Measurements from ENCODE around the gene CDHR2. TPM values are rescaled to one million over a fixed set of nuclear protein-coding genes. Genes with fewer than 3 reads are reported as not detected.
"Not testable (repeated sequence)": the region's sequence is repeated elsewhere in the genome, so short reads cannot be mapped to it uniquely, and the experiment has no call there.

Gene CDHR2
- polyA plus RNA-seq, 1 donor = not detected

DNA sequence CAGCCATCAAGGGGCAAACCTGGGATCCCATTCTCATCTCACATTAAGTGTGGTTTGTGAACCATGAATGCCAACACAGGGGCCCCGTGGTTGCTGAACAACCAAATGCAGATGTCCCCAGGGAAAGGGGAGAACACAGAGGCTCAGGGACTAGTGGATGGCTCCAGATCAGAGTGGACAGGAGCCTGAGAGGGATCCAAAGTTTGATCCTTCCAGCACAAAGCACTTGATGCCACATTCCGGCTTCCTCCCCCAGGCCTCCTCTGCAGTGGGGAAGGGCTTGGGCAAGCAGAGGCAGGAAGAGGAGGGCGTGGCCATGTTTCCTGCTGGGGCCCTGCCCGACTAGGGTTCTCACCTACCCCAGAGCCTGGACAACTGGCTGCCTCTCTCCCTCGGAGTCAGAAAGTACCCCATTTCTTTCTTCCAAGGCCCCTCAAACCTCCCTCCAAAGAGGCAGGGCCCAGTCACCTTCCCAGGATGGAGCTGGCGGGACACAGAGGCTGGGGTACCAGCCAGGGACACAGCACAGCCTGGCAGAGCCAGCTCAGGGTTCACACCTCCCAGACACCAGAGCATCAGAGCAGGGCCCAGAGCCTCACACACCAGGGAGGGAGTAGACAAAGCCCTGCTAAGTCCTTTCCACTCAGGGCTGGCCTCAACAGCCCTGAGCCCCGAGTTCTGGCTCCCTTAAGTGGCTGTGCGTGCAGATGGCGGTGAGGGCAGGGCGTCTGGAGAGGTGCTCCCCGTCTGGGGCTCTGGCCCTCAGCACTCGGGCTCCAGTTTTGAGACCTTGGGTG, 7.6 kb upstream of the CDHR2 start:
- DNase-seq (ENCODE audit: low read depth) = no peak

GRCh38 chr5:176542135-176542595, 7.0 kb upstream of the CDHR2 start:
- no peak for DNase-seq (ENCODE audit: low read depth)

- DNase-seq (ENCODE audit: low read depth) = no peak
Observed at GRCh38 chr5:176542596-176543427, 6.3 kb upstream of the CDHR2 start.

- no peak for DNase-seq (ENCODE audit: low read depth)
Observed at GRCh38 chr5:176543428-176544182, 5.5 kb upstream of the CDHR2 start.

DNA sequence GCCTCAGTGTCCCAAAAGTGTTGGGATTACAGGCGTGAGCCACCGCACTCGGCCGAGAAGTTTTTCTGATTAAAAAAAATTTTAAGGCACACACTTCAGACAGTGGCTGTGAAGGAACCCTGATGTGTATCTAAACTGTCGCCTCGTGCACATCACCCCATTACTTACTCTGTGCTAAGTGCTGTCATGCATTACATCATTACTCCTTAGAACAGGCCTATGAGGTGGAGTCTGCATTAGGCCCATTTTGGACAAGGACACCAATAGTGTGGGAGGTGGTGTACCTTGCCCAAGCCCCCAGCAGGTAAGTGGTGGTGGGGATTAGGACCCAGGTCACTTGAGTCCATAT, 3.8 kb upstream of the CDHR2 start:
- DNase-seq (ENCODE audit: low read depth) = no peak

- no peak for DNase-seq (ENCODE audit: low read depth)
Observed at GRCh38 chr5:176545737-176546509, 3.2 kb upstream of the CDHR2 start.

- no peak for DNase-seq (ENCODE audit: low read depth)
Observed at GRCh38 chr5:176547802-176548201, 1.3 kb upstream of the CDHR2 start.

DNA sequence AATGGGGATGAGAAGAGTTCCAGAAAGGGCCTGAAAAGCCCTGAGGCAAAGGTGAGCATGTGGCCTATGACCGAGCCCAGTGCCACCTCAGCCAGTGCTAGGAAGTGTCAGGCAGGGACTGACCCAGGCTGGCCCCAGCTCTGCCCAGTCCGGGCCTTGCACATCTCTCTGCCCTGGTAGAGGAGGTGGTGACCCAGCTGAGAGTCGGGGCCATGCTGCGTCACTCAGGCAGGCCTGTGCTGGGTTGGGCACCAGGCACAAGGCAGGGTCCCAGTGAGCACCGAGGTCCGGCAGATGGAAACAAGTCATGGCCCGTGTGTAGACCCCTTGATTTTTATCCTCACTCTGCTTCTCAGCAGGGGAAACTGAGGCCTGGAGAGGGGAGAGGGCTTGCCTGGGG, 729 bp downstream of the CDHR2 start:
- DNase-seq (ENCODE audit: low read depth) = no peak

GRCh38 chr5:176550275-176550831, 1.2 kb downstream of the CDHR2 start:
- DNase-seq (ENCODE audit: low read depth) = no peak

DNA sequence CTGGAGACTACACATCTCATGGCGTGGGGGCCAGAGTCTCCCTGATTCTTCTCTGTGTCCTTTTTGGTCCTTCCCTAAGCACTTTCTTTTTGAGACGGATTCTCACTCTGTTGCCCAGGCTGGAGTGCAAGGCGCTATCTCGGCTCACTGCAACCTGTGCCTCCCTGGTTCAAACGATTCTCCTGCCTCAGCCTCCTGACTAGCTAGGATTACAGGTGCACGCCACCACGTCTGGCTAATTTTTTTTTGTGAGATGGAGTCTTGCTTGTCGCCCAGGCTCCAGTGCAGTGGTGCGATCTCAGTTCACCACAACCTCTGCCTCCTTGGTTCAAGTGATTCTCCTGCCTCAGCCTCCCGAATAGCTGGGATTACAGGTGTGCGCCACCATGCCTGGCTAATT, 1.8 kb downstream of the CDHR2 start:
- not testable (repeated sequence) for DNase-seq (ENCODE audit: low read depth)

- no peak for DNase-seq (ENCODE audit: low read depth)
Observed at GRCh38 chr5:176552332-176552869, 3.3 kb downstream of the CDHR2 start.

DNA sequence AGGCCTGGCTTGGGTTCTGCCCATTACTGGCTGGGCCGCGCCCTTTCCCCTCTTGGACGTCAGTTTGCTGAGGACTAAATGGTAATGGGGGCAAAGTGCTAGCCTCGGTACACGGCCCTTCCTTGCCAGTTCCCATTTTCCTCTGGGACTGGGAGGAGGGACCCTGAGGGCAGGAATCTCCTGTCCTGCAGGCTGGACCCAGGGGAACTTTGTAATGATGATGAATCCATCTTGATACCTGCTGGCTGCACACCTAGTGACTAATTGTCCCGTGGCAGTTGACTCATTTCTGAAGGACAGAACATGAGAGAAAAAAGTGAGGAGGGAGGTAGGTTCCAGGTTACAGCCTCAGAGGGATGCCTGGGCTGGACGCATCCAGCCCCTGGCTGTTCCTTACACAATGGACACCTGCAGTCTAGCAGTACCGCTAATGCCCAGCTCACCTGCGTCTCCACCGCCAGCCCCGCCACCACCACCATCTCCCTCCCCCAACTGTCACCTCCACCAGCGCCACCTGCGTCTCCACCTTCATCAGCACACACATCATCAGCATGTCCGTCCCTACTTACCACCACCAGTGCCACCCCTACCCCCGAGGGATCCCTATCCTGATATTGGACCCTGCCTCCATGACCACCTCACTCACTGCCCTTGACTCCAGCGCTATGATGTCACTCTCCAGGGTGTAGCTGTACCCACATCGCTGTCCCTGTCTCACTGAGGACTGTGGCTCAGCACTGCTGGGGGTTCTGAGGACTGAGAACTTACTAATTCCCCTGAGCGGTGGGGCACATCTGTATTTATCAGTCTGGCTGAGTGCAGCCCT, 4.3 kb downstream of the CDHR2 start:
- DNase-seq (ENCODE audit: low read depth) = no peak

GRCh38 chr5:176557846-176558245, 8.7 kb downstream of the CDHR2 start:
- DNase-seq (ENCODE audit: low read depth) = no peak

- no peak for DNase-seq (ENCODE audit: low read depth)
Observed at GRCh38 chr5:176559683-176560082, 10.5 kb downstream of the CDHR2 start.

DNA sequence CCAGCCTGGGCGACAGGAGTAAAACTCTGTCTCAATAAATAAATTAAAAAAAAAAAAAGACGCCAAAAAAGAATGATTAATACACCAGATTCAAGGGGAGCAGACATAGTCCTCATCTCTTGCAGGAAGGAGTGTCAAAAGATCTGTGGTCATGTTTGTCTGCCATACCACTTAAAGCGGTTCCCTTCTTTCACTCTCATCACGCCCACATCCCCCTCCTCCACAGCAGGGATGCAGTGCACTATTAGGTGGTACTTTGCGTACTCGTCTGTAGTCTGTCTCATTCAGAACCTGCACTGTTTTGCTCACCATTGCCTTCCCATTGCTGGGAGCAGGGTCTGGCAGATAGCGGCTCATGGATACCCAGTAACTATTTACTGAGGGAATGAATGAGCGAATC, 11.2 kb downstream of the CDHR2 start:
- no peak for DNase-seq (ENCODE audit: low read depth)

DNA sequence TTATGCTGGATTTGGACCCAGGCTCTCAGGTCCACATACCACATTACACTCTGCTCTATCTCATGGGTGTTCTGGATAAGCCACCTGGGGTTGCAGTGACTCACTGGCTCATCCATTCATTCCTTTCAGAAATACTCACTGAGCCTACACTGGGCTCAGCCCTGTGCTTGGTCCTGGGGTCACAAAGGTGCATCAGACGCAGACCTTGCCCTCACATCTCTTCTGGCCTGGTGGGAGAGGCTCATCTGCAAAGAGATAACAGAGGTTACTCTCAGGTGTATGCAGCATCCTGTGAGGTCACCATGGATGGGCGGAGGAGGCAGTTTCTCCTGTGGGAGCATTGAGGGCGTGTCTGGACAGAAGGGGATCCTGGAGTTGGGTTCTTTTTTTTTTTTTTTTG, 12.1 kb downstream of the CDHR2 start:
- DNase-seq (ENCODE audit: low read depth) = no peak

DNA sequence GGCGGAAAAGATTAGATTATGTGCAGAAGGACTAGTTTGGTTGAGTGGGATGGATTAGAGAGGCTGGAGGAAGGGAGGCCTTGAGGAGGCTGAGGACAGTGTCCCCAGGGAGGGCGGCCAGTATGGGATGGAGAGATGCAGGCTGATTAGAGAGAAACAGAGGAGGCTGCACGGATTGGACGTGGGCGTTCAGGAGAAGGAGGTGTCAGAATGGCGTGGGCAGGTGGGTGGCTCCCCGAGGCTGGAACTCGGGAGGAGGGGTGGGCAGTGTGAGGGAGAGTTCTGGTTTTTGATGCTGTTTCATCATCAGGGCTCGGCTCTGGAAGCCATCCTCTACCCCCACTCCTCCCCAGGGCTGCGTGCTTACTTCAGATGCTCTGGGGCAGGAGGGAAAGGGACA, 13.0 kb downstream of the CDHR2 start:
- no peak for DNase-seq (ENCODE audit: low read depth)

- DNase-seq (ENCODE audit: low read depth) = no peak
Observed at GRCh38 chr5:176564002-176564401, 14.9 kb downstream of the CDHR2 start.

- DNase-seq (ENCODE audit: low read depth) = no peak
Observed at GRCh38 chr5:176565760-176566288, 16.7 kb downstream of the CDHR2 start.

GRCh38 chr5:176568657-176569056, 19.5 kb downstream of the CDHR2 start:
- no peak for DNase-seq (ENCODE audit: low read depth)
